ENCODE measurements around the gene TMEM150A. TPM values are rescaled to one million over a fixed set of nuclear protein-coding genes. Genes with fewer than 3 reads are reported as not detected.

The TMEM150A gene
- total and polyA plus RNA-seq, 2 of the 13 experiments (the other 11 are each of a cell fraction or from before 2014, with no cell fraction given): 30.1 to 70.4 TPM

- no TSS peak for BruUV-seq (replicated peaks)
- intact Hi-C loops (cut with micrococcal nuclease; ENCODE audit: unreplicated experiment): no loop called here
- ATAC-seq (no peak), FAIRE-seq (no peak), DNase-seq (ENCODE audit: low spot score) (no peak)
- in situ Hi-C loops (cut with HindIII; ENCODE audit: extremely low pct_ligation_motif_present, low pct_unique_long_range_greater_than_20kb): no loop called here
- no peak overlapping the region for H3K27ac ChIP-seq (ENCODE audit: extremely low read length, insufficient read depth, low read length)
- H3K79me2 ChIP-seq (ENCODE audit: insufficient read depth, low read length): peaks cover 12% of the 10 kb centered on the region
- no peaks in the 10 kb centered on the region; a peak in 1 of 5 replicates for H3K27me3 ChIP-seq (ENCODE audit: control insufficient read depth in 1 of 2, insufficient read depth in 2 of 2, low read length in 2 of 2)
- ChIA-PET CTCF (ENCODE audit: low intra/inter-chr PET ratio, low total read pairs) (no interaction called here), POLR2A (interaction anchor here (0.8 to 12.7 kb wide), 5 partner anchors 8 to 138 kb away, joined by 3 to 201 read pairs (median 71); partner anchors contain the start of genes GGCX, RNF181 and TMEM150A)
- peaks cover 70% of the 10 kb centered on the region for H3K4me1 ChIP-seq (ENCODE audit: insufficient read depth, low read length)
- no peak overlapping the region for H2AFZ ChIP-seq (ENCODE audit: low read length)
- no peaks in the 10 kb centered on the region for H4K20me1 ChIP-seq (ENCODE audit: insufficient read depth, low read length)
- H3K9me3 ChIP-seq (ENCODE audit: low read length): no peaks in the 10 kb centered on the region
- H3K36me3 ChIP-seq (replicated peaks in 1 of 2; ENCODE audit: control insufficient read depth in 1 of 2, insufficient read depth in 2 of 2, low read length in 2 of 2): peaks cover 0 to 7% of the 10 kb centered on the region in 2 experiments; a peak in 4 of 5 replicates
- TF ChIP-seq ZNF354B (CRISPR knock-in tag; IDR thresholded peaks at IDR 0.05): no peak
- TF ChIP-seq HDAC2 (CRISPR knock-in tag; IDR thresholded peaks at IDR 0.05): no peak
- no peak for TF ChIP-seq ZKSCAN8 (CRISPR knock-in tag; IDR thresholded peaks at IDR 0.05; ENCODE audit: borderline replicate concordance)
- TF ChIP-seq ZBTB42 (CRISPR knock-in tag; IDR thresholded peaks at IDR 0.05): no peak
- no peak for TF ChIP-seq ZNF430 (CRISPR knock-in tag; IDR thresholded peaks at IDR 0.05)
- no peak for TF ChIP-seq SPEN (CRISPR knock-in tag; IDR thresholded peaks at IDR 0.05; ENCODE audit: low read depth)
- no peak for TF ChIP-seq ZNF737 (CRISPR knock-in tag; IDR thresholded peaks at IDR 0.05; ENCODE audit: borderline replicate concordance)
- TF ChIP-seq TGIF2 (CRISPR knock-in tag; IDR thresholded peaks at IDR 0.05): no peak
- TF ChIP-seq HOXD1 (CRISPR knock-in tag; IDR thresholded peaks at IDR 0.05): no peak
- no peak overlapping the region for H3K4me2 ChIP-seq (ENCODE audit: low read depth, low read length)
- no peak overlapping the region for H3K4me3 ChIP-seq (replicated peaks in 1 of 3; ENCODE audit: insufficient read depth in 1 of 3, low read depth in 2 of 3, low read length in 3 of 3)
- 88% methylated on average over 3 of the region's 3 CpGs for WGBS (ENCODE audit: low lambda C conversion rate)
- no peak overlapping the region for H3K9ac ChIP-seq (ENCODE audit: insufficient read depth, low read depth, low read length)
Measured at GRCh38 chr2:85580206-85580605, 22.3 kb downstream of the TMEM150A start.
